ENCODE data around the gene INIP.

GRCh38 chr9:112694706-112695555 is 23.0 kb downstream of the INIP start:
- TF ChIP-seq, protein P1, sequence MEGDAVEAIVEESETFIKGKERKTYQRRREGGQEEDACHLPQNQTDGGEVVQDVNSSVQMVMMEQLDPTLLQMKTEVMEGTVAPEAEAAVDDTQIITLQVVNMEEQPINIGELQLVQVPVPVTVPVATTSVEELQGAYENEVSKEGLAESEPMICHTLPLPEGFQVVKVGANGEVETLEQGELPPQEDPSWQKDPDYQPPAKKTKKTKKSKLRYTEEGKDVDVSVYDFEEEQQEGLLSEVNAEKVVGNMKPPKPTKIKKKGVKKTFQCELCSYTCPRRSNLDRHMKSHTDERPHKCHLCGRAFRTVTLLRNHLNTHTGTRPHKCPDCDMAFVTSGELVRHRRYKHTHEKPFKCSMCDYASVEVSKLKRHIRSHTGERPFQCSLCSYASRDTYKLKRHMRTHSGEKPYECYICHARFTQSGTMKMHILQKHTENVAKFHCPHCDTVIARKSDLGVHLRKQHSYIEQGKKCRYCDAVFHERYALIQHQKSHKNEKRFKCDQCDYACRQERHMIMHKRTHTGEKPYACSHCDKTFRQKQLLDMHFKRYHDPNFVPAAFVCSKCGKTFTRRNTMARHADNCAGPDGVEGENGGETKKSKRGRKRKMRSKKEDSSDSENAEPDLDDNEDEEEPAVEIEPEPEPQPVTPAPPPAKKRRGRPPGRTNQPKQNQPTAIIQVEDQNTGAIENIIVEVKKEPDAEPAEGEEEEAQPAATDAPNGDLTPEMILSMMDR (IDR thresholded peaks at IDR 0.05) = no peak
- TF ChIP-seq POLR2A (IDR thresholded peaks at IDR 0.05) = no peak
